DND-41 (cell line): ENCODE data around the gene OR2B6.

Experiments
- ATAC-seq: fragments of 200-7000 bp; cut with Tn5 transposase; 3 replicates; pipeline ENCODE4 v1.9.1; 2021; ENCODE audit warnings: low read depth; ENCODE audit not compliant: insufficient read depth
- DNase-seq: peaks from one replicate; pipeline ENCODE4 v3.0.0-alpha.2; 2020
- H2AFZ ChIP-seq: 2 replicates; pipeline ENCODE4 v1.6.0; 2012; ENCODE audit warnings: low read depth, low read length
- H3K27ac ChIP-seq: 2 replicates; pipeline ENCODE4 v1.5.1; 2012; ENCODE audit warnings: low read length, inconsistent platforms
- H3K27me3 ChIP-seq: fragments of 200-600 bp; sonication (generic); 2 replicates; pipeline ENCODE4 v1.6.0; 2012; ENCODE audit warnings: low read length, mild to moderate bottlenecking, inconsistent platforms; ENCODE audit not compliant: insufficient read depth, poor library complexity
- H3K36me3 ChIP-seq: 2 replicates; pipeline ENCODE4 v1.5.1; 2012; ENCODE audit warnings: low read length, inconsistent platforms; ENCODE audit not compliant: insufficient read depth
- H3K4me1 ChIP-seq: 2 replicates; pipeline ENCODE4 v1.5.1; 2012; ENCODE audit warnings: mild to moderate bottlenecking, low read length; ENCODE audit not compliant: insufficient read depth
- H3K4me2 ChIP-seq: 2 replicates; pipeline ENCODE4 v1.6.0; 2012; ENCODE audit warnings: mild to moderate bottlenecking, moderate library complexity, low read length, inconsistent platforms; ENCODE audit not compliant: insufficient read depth
- H3K4me3 ChIP-seq, 2 experiments: fragments of 200-600 bp in 1 of 2; shearing (Covaris generic) in 1 of 2; 2 replicates each; pipeline ENCODE4 v1.5.1; 2012 to 2016; ENCODE audit warnings: inconsistent platforms in 2 of 2, low read length in 2 of 2, mild to moderate bottlenecking in 2 of 2, low read depth in 1 of 2, moderate library complexity in 1 of 2
- H3K79me2 ChIP-seq: 2 replicates; pipeline ENCODE4 v1.6.0; 2012; ENCODE audit warnings: low read length, inconsistent platforms; ENCODE audit not compliant: insufficient read depth
- H3K9ac ChIP-seq: 2 replicates; pipeline ENCODE4 v1.6.0; 2012; ENCODE audit warnings: low read depth, mild to moderate bottlenecking, inconsistent platforms, low read length, moderate library complexity
- H3K9me3 ChIP-seq: 2 replicates; pipeline ENCODE4 v1.5.1; 2012; ENCODE audit warnings: low read length, moderate library complexity, mild to moderate bottlenecking, inconsistent platforms; ENCODE audit not compliant: insufficient read depth, severe bottlenecking
- H4K20me1 ChIP-seq: 2 replicates; pipeline ENCODE4 v1.6.0; 2012; ENCODE audit warnings: low read length; ENCODE audit not compliant: insufficient read depth
- CTCF ChIP-seq: IDR thresholded peaks from 2 replicates; pipeline ENCODE4 v1.5.1; 2012; ENCODE audit warnings: borderline replicate concordance, low read length, moderate library complexity, mild to moderate bottlenecking; ENCODE audit not compliant: poor library complexity, severe bottlenecking; ENCODE audit errors: extremely low read depth
- EZH2 ChIP-seq: IDR thresholded peaks from 3 replicates; pipeline ENCODE4 v1.6.1; 2012; ENCODE audit warnings: borderline replicate concordance, low read depth, mild to moderate bottlenecking, moderate library complexity, low read length, inconsistent platforms; ENCODE audit not compliant: severe bottlenecking

The OR2B6 gene

GRCh38 chr6:27951040-27951439 lies 6.0 kb upstream of the OR2B6 start:
- DNase-seq (no peak), ATAC-seq (no peak)
- Histone ChIP-seq H3K9me3 (no peaks in the 10 kb centered on the region), H3K4me3 (no peak overlapping the region), H3K79me2 (no peaks in the 10 kb centered on the region), H3K4me2 (no peak overlapping the region), H4K20me1 (no peaks in the 10 kb centered on the region), H3K9ac (no peak overlapping the region), H3K27ac (no peak overlapping the region), H3K27me3 (peaks cover 7% of the 10 kb centered on the region), H3K4me1 (no peaks in the 10 kb centered on the region), H3K36me3 (no peaks in the 10 kb centered on the region), H2AFZ (no peak overlapping the region)
- no peak for TF ChIP-seq EZH2
- no peak for TF ChIP-seq CTCF

- no peak overlapping the region for H3K27ac ChIP-seq
- no peak overlapping the region for H3K9ac ChIP-seq
- H3K36me3 ChIP-seq = no peaks in the 10 kb centered on the region
- no peak for ATAC-seq
- no peak overlapping the region for H3K4me2 ChIP-seq
- H4K20me1 ChIP-seq = no peaks in the 10 kb centered on the region
- no peaks in the 10 kb centered on the region for H3K4me1 ChIP-seq
- no peaks in the 10 kb centered on the region for H3K9me3 ChIP-seq
- DNase-seq = no peak
- TF ChIP-seq EZH2 = no peak
- no peak for TF ChIP-seq CTCF
- H3K4me3 ChIP-seq = no peak overlapping the region
- H3K27me3 ChIP-seq = peaks cover 15% of the 10 kb centered on the region
- no peak overlapping the region for H2AFZ ChIP-seq
- H3K79me2 ChIP-seq = no peaks in the 10 kb centered on the region
Observed at GRCh38 chr6:27957516-27957915, 475 bp downstream of the OR2B6 start.

- no peak for ATAC-seq
- no peak overlapping the region for H3K9ac ChIP-seq
Observed at GRCh38 chr6:27962506-27962905, 5.5 kb downstream of the OR2B6 start.

More at GRCh38 chr6:27962506-27962905, 5.5 kb downstream of the OR2B6 start:
- no peaks in the 10 kb centered on the region for H4K20me1 ChIP-seq
- no peak for TF ChIP-seq CTCF
- no peak overlapping the region for H3K4me2 ChIP-seq
- no peaks in the 10 kb centered on the region for H3K36me3 ChIP-seq
- H3K79me2 ChIP-seq = no peaks in the 10 kb centered on the region
- H3K4me1 ChIP-seq = no peaks in the 10 kb centered on the region
- no peaks in the 10 kb centered on the region for H3K9me3 ChIP-seq
- no peak for DNase-seq
- no peak overlapping the region for H3K4me3 ChIP-seq
- no peak overlapping the region for H2AFZ ChIP-seq
- H3K27ac ChIP-seq = no peak overlapping the region
- peaks cover 6% of the 10 kb centered on the region for H3K27me3 ChIP-seq
